NCI-H510A (cell line): ENCODE results near the gene TUBGCP5.
"Not testable (repeated sequence)": the region's sequence is repeated elsewhere in the genome, so short reads cannot be mapped to it uniquely, and the experiment has no call there.

Experiments
- DNase-seq: peaks from one replicate; lab custom pipeline; 2025; lab: John Stamatoyannopoulos, UW

The TUBGCP5 gene

DNA sequence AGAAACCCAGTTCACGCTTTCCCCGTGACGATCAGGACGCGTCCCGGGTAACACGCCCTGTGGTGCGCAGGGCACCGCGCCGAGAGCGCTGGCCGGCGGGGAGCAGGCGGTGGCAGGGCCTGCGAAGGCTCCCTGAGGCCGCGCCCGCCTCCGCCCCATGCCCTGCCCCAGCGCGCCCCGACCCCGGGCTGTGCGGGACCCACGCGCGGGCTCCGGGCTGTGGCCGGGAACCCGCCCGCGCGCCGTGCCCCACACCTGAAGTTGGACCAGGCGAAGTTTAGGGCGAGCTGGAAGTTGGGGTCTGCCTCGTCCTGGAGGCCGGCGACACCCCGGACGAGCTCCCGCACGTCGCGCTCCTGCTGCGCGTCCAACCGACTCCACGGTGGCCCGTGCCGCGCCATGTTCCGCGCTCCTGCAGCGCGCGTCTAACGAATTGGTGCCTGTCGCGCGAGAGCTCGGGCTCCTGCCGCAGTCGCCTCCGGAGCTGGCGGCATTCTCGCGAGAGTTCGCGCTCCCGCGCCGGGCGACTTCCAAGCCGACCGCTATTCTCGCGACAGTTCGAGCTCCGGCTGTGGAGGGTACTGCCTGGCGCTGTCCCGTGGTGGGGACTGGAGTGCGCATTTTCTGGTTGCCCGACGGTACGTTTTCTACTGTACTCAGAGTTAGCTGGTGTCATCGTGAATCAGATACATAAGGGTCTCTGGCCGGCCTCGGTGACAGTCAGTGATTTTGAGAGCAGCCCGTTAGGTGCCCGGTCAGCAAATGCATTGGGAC is at the start of gene TUBGCP5:
Gene TUBGCP5 (minus strand): TSS at position 427 of the 774 bp plus-strand sequence. CDS start 26 bp downstream, at position 401.
- DNase-seq = peak; percentile 80

DNA sequence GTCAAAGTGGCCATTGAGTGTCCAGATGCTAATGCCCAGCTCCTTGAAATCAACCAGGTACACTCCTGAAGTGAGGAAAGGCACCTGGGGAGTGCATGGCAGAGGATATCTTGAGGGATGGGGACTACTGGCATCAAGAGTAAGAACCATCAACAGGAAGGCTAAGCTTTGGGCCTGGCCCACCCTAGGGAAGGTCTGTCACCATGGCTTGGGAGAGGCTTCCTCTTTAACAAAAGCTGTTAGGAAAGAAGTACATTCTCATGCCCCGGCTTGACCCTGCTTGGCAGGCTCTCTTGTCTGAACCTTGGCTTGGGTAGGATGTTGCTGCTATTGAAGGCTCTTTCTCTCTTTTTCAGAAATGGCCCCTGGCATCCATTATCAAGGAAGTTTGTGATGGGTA is 43.7 kb upstream of the TUBGCP5 start:
- DNase-seq = no peak

DNA sequence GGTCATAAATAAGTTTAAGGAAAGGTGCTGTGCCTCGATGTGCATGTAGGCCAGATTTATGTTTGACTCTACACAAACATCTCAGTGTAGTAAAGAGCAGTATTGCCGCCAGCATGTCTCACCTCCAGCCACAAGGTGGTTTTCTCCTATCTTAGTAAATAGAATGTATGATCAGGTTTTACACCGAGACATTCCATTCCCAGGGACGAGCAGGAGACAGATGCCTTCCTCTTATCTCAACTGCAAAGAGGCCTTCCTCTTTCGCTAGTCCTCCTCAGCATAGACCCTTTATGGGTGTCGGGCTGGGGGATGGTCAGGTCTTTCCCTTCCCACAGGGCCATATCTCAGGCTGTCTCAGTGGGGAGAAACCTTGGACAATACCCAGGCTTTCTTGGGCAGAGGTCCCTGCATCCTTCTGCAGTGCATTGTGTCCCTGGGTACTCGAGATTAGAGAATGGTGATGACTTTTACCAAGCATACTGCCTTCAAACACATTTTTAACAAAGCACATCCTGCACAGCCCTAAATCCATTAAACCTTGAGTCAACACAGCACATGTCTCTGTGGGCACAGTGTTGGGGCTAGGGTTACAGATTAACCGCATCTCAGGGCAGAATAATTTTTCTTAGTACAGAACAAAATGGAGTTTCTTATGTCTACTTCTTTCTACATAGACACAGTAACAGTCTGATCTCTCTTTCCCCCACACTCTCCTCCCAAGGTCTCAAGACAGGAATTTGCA is 42.8 kb upstream of the TUBGCP5 start:
- not testable (repeated sequence) for DNase-seq

DNA sequence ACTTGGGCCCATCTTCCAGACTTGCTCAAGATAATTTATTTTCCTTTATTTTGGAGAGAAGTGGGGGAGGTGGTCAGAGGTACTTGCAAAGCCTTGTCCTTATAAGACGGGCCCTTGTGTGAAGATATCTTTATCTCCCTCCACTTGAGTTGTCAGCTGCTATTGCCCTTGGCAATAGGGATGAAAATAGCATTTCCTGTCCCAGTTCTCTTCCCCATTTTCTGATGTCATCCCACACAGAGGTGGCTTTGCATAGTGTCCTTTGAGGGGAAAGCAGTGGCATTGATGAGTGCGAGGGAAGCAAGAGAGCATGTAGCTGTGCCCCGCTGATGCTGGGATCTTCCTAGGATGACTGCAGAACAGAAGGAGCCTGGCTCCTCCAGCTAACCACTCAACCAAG is 41.9 kb upstream of the TUBGCP5 start:
- DNase-seq = no peak

DNA sequence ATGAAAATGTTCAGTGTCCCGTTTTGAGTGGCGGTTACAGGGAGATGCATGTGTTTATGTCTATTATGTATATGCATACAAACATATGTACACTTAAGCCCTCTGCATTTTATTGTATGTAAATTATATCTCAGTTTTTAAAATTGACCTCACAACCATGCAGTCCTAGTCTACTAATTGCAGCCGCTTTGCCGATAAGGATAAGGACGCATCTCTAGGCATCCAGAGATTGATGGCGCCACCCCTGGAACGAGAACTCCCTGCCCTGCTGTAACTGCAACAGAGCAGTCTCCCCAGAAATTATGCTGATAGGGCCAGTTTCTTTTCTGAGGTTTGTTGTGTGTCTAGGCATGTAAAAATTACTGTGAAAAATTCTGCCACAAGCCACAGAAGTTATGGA is 40.4 kb upstream of the TUBGCP5 start:
- no peak for DNase-seq

DNA sequence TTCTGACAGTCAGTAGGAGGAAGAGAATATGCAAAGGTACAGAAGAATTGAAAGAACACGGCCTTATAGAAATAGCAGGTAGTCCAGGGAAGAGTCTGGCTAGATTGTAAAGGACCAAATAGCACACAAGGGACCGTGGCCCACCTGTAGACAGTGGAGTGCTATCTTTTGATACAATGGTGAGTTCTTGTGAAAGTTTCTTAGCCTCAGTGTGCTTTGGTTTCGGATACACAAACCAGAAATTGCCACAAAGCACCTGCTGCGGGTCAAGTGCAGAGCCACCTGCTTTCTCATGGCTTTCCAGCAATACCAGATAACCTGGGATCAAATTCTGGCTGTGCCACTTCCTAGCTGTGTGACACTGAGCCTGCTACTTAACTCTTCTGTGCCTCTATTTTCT is 36.6 kb upstream of the TUBGCP5 start:
- no peak for DNase-seq

DNA sequence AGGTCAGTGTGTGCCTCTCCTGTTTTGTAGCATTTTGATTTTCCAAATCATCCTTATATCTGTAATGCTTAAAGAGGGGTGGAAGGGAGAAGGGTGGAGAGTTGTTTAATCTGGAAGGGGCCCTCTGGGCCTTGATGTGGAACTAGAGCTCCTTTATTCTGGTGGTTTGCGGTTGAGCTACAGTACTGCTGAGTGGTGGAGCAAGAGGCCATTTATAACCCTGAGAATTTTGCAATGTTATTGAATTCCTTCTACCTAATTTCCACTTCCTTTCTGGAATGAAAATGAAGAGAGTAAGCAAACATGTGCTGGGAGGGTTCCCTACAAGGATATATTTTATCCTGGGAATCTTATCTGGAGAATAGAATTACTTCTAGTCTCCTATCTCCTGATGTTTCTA is 35.3 kb upstream of the TUBGCP5 start:
- no peak for DNase-seq

DNA sequence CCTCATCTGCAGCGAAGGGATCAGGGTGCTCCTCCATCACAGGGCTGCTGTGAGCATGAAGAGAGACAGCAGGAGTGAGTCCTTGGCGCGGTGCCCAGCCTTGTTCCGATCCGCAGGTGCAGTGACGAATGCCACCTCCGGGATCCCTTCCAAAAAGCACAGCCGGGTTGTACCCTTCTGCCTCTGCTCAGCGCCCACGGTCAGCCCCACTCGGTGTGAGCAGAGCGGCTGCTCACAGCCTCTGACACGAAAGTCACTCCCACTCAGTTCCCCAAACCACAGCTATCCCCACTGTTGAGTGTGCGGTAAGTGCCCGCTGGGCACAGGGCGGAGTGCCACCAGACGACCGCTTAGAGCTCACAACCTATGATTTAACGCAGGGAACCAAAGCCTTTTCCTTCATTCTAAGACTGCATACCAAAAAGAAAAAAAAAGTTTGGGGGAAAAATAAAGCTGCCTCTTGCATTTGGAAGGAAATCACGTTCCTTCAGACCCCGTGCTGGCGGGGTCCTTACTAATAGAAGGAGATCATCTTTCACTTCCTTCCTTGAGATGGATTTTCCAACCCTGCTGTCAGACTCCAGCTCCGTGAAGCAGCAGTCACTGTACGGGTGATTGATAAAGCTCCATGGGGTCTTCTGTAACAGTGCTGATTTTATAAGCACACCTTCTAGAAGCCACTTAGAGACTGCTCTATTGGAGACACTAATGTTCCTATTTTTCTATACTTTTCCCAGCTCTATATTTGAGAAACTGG is 34.7 kb upstream of the TUBGCP5 start:
- DNase-seq = peak; percentile 28

DNA sequence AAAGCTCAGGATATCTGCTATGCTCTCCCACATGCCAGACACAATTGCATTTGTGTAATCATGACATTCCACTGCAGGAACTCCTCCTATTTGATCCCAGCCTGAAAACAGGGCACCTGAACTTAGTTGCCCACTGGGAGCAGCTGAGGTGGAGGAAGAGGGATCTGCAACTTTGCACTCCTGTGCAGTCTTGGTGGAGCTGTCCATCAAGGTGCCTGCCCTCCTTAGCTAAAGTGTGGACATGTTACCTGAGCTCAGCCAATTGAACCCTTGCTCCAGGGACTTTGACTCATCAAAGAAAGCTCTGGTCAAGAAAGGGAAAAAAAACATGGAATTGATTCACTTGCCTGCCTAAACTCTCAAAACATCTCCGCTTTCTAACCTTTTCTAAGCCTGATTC is 33.3 kb upstream of the TUBGCP5 start:
- no peak for DNase-seq

DNA sequence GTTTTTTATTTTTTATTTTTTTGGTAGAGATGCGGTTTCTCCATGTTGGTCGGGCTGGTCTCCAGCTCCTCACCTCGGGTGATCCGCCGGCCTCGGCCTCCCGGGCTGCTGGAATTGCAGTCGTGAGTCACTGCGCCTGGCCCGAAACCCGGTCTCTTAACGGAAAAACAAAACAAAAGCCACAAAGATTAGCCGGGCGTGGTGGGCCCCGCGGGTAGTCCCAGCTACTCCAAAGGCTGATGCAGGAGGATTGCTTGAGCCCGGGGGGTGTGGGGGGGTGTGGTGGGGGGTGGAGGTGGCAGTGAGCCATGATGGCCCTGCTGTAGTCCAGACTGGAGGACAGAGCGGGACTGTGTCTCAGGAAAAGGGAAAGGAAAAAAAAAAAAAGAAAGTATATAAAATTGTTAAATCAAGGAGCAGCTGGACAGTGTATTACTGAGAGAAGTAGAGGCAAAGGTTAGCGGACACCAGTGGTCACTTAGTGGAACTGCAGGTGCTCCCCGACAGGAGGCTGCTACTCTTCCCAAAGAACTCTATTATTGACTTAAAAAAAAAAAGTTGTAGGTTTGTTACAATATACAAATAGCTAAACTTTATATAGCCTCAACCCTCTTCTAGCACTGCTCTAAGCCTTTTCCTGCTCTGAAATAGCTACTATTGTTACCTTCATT is 30.3 kb upstream of the TUBGCP5 start:
- DNase-seq = no peak

DNA sequence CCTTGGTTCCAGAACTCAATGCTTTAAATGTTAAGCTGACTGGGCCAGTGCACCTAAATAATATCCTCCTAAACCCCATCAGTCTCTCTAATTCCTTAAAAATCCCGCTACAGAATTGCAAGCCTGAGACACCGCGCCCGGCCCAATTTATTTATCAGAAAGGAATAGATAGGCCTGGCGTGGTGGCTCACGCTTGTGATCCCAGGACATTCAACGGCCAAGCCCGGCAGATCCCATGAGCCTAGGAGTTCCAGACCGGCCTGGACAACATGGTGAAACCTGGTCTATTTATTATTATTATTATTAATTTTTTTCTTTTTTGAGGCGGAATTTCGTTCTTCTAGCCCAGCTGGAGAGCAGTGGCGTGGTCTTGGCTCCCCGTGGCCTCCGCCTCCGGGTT is 28.0 kb upstream of the TUBGCP5 start:
- no peak for DNase-seq

DNA sequence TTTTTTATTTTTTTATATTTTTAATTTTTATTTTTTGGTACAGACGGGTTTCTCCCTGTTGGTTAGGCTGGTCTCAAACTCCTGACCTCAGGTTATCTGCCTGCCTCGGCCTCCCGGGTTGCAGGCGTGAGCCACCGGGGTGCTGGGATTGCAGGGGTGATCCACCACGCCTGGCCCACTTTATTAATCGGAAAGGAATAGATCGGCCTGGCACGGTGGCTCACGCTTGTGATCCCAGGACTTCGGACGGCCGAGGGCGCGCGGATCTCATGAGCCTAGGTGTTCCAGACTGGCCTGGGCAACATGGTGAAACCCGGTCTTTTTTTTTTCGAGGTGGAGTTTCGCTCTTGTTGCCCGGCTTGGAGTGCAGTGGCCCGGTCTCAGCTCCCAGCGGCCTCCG is 26.5 kb upstream of the TUBGCP5 start:
- DNase-seq = no peak

DNA sequence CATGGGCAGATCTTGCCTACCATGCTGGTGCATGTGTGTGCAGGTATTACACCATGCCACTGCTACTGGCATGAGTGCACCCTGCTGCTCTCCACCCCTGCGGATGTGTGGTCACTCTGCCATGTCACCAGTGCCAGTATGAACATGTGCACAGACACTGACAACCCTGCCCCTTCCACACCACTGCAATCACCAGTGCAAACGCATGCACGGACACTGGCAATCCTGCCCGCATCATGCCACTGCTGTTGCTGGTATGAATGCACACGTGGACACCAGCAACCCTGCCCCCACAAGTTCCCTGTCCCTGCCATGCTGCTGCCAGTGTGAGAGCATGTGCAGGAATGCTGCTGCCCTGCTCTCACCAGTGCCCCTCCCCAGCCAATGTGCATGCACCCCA is 24.8 kb upstream of the TUBGCP5 start:
- no peak for DNase-seq

DNA sequence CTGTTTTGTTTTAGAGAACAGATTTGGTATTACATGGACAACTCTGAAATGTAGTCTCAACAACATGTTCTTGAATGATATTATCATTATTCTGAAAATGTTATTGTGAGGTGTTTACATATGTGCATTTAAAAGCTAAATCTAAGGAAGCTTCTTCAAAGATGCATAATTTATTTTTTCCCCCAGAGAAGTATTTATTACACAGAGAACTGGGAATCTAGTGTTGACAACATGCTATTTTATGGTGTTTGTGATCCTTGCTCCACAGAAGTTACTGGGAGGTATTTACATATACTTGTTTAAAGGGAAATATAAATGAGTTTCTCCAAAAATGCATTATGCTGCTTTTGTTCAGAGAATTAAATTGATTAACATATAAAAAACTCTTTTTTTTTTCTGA is 18.3 kb upstream of the TUBGCP5 start:
- no peak for DNase-seq

DNA sequence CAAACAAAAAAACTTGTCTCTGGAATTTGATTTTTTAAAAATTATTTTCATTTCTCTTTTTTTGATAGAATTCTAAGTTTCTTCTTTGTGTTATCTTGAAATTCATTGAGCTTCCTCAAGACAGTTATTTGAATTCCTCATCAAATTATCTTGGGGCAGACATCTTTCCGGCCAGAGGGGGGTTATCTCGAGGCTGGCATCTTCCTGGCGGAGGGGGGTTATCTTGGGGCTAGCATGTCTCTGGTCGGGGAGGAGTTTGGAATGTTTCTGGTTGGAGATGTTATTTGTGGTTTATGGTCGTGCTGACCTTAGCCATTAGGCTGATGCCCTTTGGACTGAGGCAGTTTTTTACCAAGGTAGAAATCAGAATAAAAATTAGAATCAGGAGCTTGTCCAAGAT is 15.9 kb upstream of the TUBGCP5 start:
- no peak for DNase-seq

DNA sequence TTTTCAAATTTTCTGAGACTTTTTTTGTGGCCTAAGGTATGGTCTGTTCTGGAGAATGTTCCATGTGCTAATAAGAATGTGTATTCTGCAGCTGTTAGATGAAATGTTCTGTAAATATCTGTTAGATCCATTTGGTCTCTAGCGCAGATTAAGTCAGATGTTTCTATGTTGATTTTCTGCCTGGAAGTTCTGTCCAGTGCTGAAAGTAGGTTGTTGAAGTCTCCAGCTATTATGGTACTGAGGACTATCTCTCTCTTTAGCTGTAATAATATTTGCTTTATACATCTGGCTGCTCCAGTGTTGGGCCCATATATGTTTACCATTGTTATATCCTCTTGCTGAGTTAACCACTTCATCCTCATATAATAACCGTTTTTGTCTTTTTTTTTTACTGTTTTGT is 13.2 kb upstream of the TUBGCP5 start:
- DNase-seq = no peak

DNA sequence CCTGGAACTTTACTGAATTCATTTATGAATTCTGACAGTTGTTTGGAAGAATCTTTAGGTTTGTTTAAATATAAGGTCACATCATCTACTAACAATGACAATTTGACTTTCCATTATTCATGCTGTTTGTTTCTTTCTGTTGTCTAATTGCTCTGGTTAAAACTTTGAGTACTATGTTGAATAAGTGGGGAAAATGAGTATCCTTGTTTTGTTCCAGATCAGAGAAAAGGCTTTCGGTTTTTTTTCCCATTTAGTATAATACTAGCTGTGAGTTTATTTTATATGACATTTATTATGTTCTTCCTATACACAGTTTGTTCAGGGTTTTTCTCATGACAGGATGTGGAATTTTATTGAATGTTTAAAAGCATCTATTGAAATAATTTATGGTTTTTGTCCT is 11.3 kb upstream of the TUBGCP5 start:
- DNase-seq = no peak

DNA sequence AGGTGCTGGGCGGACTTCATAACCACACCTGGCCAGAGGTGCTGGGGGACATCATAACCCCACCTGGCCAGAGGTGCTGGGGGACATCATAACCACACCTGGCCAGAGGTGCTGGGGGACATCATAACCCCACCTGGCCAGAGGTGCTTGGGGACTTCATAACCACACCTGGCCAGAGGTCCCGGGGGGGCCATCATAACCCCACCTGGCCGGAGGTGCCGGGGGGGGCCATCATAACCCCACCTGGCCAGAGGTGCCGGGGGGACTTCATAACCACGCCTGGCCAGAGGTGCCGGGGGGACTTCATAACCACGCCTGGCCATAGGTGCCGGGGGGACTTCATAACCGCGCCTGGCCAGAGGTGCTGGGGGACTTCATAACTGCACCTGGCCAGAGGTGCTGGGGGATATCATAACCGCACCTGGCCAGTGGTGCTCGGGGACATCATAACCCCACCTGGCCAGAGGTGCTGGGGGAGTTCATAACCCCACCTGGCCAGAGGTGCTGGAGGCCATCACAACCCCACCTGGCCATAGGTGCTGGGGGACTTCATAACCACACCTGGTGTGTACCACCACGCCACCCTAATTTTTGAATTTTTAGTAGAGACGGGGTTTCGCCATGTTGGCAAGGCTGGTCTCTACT is 10.7 kb upstream of the TUBGCP5 start:
- DNase-seq = no peak

DNA sequence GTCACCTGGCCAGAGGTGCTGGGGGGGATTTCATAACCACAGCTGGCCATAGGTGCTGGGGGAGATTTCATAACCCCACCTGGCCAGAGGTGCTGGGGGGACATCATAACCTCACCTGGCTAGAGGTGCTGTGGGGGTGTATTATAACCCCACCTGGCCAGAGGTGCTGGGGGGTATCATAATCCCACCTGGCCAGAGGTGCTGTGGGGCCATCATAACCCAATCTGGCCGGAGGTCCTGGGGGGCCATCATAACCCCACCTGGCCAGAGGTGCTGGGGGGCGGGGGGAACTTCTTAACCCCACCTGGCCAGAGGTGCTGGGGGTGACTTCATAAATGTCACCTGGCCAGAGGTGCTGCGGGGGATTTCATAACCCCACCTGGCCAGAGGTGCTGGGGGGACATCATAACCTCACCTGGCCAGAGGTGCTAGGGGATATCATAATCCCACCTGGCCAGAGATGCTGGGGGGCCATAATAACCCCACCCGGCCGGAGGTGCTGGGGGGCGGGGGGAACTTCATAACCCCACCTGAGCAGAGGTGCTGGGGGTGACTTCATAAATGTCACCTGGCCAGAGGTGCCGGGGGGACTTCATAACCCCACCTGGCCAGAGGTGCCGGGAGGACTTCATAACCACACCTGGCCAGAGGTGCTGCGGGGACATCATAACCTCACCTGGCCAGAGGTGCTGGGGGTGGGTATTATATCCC is 9.4 kb upstream of the TUBGCP5 start:
- DNase-seq = not testable (repeated sequence)

DNA sequence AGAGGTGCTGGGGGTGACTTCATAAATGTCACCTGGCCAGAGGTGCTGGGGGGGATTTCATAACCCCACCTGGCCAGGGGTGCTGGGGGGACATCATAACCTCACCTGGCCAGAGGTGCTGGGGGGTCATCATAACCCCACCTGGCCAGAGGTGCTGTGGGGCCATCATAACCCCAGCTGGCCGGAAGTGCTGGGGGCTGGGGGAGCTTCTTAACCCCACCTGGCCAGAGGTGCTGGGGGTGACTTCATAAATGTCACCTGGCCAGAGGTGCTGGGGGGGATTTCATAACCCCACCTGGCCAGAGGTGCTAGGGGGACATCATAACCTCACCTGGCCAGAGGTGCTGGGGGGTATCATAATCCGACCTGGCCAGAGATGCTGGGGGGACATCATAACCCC is 4.6 kb upstream of the TUBGCP5 start:
- DNase-seq = not testable (repeated sequence)

DNA sequence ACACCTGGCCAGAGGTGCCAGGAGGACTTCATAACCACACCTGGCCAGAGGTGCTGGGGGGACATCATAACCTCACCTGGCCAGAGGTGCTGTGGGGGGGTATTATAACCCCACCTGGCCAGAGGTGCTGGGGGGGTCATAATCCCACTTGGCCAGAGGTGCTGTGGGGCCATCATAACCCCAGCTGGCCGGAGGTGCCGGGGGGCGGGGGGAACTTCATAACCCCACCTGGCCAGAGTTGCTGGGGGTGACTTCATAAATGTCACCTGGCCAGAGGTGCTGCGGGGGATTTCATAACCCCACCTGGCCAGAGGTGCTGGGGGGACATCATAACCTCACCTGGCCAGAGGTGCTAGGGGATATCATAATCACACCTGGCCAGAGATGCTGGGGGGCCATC is 4.2 kb upstream of the TUBGCP5 start:
- DNase-seq = not testable (repeated sequence)
